ENCODE results near the gene ADAMTS17.

- TF ChIP-seq, protein P1, sequence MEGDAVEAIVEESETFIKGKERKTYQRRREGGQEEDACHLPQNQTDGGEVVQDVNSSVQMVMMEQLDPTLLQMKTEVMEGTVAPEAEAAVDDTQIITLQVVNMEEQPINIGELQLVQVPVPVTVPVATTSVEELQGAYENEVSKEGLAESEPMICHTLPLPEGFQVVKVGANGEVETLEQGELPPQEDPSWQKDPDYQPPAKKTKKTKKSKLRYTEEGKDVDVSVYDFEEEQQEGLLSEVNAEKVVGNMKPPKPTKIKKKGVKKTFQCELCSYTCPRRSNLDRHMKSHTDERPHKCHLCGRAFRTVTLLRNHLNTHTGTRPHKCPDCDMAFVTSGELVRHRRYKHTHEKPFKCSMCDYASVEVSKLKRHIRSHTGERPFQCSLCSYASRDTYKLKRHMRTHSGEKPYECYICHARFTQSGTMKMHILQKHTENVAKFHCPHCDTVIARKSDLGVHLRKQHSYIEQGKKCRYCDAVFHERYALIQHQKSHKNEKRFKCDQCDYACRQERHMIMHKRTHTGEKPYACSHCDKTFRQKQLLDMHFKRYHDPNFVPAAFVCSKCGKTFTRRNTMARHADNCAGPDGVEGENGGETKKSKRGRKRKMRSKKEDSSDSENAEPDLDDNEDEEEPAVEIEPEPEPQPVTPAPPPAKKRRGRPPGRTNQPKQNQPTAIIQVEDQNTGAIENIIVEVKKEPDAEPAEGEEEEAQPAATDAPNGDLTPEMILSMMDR (IDR thresholded peaks at IDR 0.05; ENCODE audit: low read depth, low read length, poor library complexity, severe bottlenecking) = no peak
- no peak for TF ChIP-seq EZH2phosphoT487 (IDR thresholded peaks at IDR 0.05; ENCODE audit: borderline replicate concordance, low read length)
Observed at GRCh38 chr15:100134586-100134985, 207.2 kb downstream of the ADAMTS17 start.

All from DOHH2 (cell line).